HG02588 (cell line): ENCODE results near the gene PKD2L1.
"Not testable (repeated sequence)": the region's sequence is repeated elsewhere in the genome, so short reads cannot be mapped to it uniquely, and the experiment has no call there.

ENCODE experiments used
- ATAC-seq: cut with Tn5 transposase; IDR thresholded peaks from one replicate; pipeline ENCODE4 v1.9.1; 2021; ENCODE audit warnings: mild to moderate bottlenecking, moderate library complexity; ENCODE audit not compliant: unreplicated experiment

The PKD2L1 gene

GRCh38 chr10:100334762-100335161, 4.7 kb upstream of the PKD2L1 start:
- ATAC-seq: no peak

DNA sequence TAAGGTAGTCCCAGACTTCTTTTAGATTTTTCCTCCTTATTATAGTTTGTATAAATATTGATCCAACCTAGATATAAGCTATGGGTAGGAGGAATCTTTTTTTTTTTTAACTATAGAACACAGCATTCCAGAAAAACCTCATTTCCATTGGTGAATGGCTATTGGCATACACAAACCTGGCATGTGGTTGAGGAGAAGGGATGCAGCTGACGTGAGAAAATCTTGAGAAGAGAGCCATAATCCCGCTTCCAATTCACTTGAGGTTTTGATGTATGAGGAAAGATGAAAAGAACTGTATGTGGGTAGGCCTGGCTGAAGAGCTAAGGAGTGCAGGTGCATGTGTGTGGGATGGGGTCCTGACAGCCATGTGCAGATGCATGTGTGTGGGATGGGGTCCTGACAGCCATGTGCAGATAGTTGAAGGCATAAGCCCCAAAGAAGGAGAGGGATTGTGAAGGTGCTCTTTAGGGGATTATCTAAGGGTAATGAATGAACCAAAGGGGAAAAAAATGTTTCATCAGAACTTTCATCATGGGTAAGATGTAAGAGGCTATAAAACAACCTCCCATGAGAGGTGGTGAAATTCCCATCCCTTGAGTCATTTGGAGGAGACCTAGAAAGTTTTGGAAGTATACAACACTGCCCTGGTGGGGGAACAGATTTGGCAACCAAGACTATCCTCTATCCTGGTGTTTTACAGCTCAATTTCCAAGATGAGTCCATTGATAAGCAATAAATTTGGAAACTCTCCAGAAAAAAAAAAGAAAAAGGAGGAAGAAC, 3.8 kb upstream of the PKD2L1 start:
- ATAC-seq: no peak

DNA sequence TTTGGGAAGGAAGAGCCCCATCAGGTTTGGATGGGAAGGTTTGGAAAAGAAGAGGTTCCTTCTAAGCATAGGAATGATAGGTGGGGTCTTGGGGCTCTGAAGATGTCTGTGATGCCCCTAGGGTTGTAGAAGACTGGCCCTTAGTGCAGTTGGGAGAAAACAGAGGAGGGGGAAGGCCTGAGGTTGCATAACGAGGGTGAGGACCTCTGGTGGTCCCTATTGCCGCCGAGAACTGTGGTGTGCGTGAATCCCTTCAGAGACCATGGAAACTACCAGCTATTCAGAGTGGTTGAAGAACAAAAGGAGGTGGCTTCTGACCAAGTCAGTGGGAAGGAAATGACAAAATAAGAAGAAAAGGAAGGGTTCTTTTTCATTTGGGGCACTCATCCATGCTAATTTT, 3.1 kb upstream of the PKD2L1 start:
- no peak for ATAC-seq

DNA sequence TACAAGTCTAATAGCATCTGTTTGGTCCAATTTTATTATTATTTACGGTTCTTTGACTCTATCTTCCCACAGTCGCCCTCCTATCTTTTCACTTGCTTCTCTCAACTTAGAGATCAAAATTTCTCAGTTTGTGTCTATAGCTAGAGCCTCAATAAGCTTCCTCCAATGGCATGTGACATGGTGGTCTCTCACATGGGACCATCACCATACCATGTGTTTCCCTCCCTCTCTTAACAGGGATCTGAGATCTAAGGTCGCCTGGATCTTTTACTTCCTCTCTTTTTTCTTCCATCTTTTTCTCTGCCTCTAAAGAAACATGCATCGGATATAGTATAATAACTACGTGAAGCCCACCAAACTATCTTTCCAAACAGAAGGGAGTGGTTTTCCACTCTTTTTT, 1.8 kb downstream of the PKD2L1 start:
- ATAC-seq: no peak

- ATAC-seq: no peak
Observed at GRCh38 chr10:100327718-100328009, 2.4 kb downstream of the PKD2L1 start.

DNA sequence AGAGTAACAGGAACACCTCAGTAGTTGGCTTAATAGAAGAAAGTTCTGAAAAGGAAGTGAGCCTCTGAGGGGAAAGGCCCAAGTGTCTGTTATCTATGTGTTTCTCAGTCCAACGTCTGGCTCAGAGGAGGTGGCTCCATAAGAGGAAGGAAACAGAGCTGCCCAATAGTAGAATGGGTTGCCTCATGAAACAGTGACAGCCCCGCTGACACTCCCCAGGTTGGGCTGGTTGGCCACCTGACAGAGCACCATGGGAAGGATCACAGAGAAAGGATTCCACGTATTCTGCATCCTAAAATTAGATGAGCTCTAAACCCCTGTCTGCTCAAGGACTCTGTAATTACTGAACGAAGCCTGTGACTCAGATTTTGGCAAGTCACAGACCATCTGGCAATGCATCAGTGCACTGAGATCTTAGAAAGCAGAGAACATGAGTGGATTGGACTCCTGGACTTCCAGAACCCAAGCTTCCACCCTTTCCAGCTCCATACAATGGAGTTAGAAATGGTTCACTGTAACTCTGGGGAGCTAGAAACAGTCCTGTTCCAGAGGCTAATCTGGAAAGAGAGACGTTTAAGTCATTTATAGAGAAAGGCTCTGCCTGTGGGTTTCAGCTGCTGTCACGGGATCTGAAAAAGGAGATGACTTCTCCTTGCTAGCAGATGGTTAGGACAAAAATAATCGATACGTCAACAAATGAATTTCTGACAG, 2.9 kb downstream of the PKD2L1 start:
- ATAC-seq: peak; percentile 98

GRCh38 chr10:100325158-100325557, 4.9 kb downstream of the PKD2L1 start:
- no peak for ATAC-seq

DNA sequence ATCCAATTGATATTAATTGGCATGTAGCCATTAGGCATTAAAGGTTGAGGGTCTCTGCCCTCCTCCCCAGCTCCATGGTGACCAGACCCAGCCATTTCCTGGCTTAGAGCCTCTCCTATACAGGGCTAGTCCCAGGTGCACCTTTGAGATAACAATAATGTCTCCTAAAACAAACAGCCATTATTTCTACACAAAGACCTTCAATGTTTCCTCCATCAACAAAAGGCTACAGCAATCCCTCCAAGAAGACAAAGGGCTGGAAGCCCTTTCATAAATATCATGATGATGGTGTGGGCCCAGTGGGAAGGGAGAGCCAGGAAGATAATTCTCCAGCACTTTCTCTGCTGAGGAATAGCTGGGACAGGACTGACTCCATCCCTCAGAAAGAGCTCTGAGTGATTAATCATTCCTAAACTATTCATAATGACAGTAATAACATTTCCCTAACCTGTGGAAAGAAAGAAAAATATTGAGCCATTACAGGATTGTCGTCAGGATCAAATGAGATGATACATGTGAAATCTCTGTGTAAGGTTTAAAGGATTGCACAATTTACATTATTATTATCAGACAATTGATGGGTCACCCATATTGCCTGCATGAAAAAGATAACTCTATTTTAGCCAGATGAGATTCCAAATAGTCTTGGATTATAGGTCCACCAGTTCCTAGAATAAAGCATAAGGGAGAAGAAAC, 10.2 kb downstream of the PKD2L1 start:
- ATAC-seq: no peak

DNA sequence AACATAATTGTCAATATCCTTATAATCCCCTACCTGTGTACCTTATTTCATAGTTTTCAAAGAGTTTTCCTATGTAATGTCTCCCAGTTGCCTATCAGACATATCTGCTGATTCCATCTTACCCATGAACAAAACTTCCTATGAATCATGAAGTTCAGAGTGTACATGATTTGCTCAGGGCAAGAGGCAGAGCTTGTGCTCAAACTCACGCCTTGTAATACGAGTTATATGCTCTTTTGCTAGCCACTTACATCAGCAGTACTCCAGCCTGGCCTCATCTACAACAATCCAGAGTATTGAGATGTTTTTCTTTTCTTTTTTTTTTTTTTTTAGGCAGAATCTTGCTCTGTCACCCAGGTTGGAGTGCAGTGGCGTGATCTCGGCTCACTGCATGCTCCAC, 11.8 kb downstream of the PKD2L1 start:
- ATAC-seq: no peak

GRCh38 chr10:100315615-100316014, 14.4 kb downstream of the PKD2L1 start:
- ATAC-seq: no peak

- ATAC-seq: no peak
Observed at GRCh38 chr10:100311298-100311697, 18.7 kb downstream of the PKD2L1 start.

GRCh38 chr10:100307684-100308083, 22.3 kb downstream of the PKD2L1 start:
- ATAC-seq: no peak

- no peak for ATAC-seq
Observed at GRCh38 chr10:100306861-100307260, 23.2 kb downstream of the PKD2L1 start.

- ATAC-seq: no peak
Observed at GRCh38 chr10:100304414-100304813, 25.6 kb downstream of the PKD2L1 start.

GRCh38 chr10:100303724-100304319, 26.2 kb downstream of the PKD2L1 start:
- ATAC-seq: no peak

- ATAC-seq: not testable (repeated sequence)
Observed at GRCh38 chr10:100301123-100301522, 28.9 kb downstream of the PKD2L1 start.

GRCh38 chr10:100297242-100297641, 32.8 kb downstream of the PKD2L1 start:
- ATAC-seq: no peak

- ATAC-seq: no peak
Observed at GRCh38 chr10:100293066-100293465, 37.0 kb downstream of the PKD2L1 start.

DNA sequence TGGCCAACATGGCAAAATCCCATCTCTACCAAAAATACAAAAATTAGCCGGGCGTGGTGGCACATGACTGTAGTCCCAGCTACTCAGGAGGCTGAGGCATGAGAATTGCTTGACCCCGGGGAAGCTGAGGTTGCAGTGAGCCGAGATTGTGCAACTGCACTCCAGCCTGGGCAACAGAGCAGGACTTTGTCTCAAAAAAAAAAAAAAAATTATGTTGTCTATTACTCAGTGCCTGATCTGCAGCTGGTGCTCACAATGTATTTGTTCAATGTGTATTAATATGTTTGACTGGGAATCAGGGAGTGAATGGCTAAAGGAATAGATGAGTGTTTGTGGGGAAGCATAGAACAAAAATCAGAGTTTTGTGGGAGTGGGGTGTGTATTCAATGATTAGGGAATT, 37.7 kb downstream of the PKD2L1 start:
- not testable (repeated sequence) for ATAC-seq

GRCh38 chr10:100291356-100291755, 38.7 kb downstream of the PKD2L1 start:
- ATAC-seq: no peak

DNA sequence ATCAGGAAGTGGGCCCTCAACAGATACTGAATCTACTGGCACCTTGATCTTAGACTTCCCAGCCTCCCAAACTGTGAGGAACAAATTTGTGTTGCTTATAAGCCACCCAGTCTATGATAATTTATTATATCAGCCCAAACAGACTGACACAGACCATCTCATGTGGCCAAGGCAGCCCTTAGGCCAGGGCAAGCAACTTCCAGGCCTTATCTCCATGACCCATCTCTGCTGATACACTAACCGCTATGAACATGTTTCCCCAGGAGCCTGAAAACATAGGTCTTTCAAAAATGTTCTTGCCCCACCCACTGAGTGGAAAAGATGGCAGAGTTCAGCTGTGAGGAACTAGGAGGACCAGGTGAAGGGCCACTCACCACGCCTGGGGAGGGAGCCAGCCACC, 40.4 kb downstream of the PKD2L1 start:
- no peak for ATAC-seq

DNA sequence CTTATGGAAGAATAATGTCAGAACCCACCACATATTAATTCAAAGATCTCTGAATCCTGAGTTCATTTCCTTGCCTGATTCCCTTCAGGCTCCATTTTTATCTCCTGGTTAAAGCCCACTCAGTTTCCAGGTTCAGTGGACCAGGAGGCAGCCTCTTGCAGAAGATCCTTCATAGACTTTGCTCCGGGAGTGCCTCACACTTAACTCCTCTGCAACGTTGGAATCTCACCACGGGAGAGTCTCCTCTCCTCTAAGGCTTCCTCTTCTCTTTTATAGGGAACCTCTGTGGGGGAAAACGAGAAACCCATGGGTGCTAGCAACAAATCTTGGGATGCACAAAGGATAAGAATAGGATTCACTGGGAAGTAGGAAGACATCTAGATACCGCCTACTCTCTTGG, 41.8 kb downstream of the PKD2L1 start:
- no peak for ATAC-seq
